ENCODE results near the gene TCF7L1.

TCF7L1 gene

DNA sequence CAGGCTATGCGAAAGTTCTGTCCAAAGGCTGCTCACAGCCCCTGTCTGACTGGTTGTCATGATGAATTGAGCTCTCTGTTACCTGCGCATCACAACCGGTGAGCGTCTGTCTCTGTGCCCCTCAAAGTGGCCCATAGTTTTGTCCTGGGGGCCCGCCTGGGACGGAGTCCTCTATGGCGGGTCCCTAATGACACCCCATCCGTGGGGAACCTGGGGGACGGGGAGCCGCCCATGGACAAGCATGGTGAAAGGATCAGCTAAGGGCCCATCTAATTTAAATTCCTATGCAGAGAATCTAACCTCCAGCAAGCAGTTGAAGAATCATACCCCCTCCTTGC lies 221.8 kb downstream of the TCF7L1 start:
- no peak for DNase-seq (ENCODE audit: low spot score)
- H3K36me3 ChIP-seq (ENCODE audit: low read depth): peaks cover 39% of the 10 kb centered on the region
- H3K9me3 ChIP-seq (ENCODE audit: severe bottlenecking): no peaks in the 10 kb centered on the region

GRCh38 chr2:85355521-85355920 lies 222.3 kb downstream of the TCF7L1 start:
- DNase-seq (ENCODE audit: low spot score) (no peak), ATAC-seq (ENCODE audit: low read depth) (no peak)
- Histone ChIP-seq H3K4me1 (ENCODE audit: insufficient read depth, poor library complexity, severe bottlenecking) (peaks cover 16% of the 10 kb centered on the region), H3K36me3 (ENCODE audit: low read depth) (peaks cover 35% of the 10 kb centered on the region), H3K27me3 (ENCODE audit: insufficient read depth, poor library complexity, severe bottlenecking) (no peaks in the 10 kb centered on the region), H3K9me3 (ENCODE audit: severe bottlenecking) (no peaks in the 10 kb centered on the region), H3K27ac (ENCODE audit: poor library complexity, severe bottlenecking) (peak overlapping the region; percentile 54), H3K4me3 (ENCODE audit: severe bottlenecking) (peak overlapping the region; percentile 50)
- TF ChIP-seq, protein P1, sequence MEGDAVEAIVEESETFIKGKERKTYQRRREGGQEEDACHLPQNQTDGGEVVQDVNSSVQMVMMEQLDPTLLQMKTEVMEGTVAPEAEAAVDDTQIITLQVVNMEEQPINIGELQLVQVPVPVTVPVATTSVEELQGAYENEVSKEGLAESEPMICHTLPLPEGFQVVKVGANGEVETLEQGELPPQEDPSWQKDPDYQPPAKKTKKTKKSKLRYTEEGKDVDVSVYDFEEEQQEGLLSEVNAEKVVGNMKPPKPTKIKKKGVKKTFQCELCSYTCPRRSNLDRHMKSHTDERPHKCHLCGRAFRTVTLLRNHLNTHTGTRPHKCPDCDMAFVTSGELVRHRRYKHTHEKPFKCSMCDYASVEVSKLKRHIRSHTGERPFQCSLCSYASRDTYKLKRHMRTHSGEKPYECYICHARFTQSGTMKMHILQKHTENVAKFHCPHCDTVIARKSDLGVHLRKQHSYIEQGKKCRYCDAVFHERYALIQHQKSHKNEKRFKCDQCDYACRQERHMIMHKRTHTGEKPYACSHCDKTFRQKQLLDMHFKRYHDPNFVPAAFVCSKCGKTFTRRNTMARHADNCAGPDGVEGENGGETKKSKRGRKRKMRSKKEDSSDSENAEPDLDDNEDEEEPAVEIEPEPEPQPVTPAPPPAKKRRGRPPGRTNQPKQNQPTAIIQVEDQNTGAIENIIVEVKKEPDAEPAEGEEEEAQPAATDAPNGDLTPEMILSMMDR (IDR thresholded peaks at IDR 0.05; ENCODE audit: poor library complexity, severe bottlenecking): no peak

More for the DNA sequence above, 221.8 kb downstream of the TCF7L1 start:
- TF ChIP-seq, protein P1 (IDR thresholded peaks at IDR 0.05; ENCODE audit: poor library complexity, severe bottlenecking): no peak
- Histone ChIP-seq H3K4me1 (ENCODE audit: insufficient read depth, poor library complexity, severe bottlenecking) (peaks cover 16% of the 10 kb centered on the region), H3K27me3 (ENCODE audit: insufficient read depth, poor library complexity, severe bottlenecking) (no peaks in the 10 kb centered on the region), H3K4me3 (ENCODE audit: severe bottlenecking) (peak overlapping the region; percentile 50), H3K27ac (ENCODE audit: poor library complexity, severe bottlenecking) (peak overlapping the region; percentile 54)
- ATAC-seq (ENCODE audit: low read depth): no peak

DNA sequence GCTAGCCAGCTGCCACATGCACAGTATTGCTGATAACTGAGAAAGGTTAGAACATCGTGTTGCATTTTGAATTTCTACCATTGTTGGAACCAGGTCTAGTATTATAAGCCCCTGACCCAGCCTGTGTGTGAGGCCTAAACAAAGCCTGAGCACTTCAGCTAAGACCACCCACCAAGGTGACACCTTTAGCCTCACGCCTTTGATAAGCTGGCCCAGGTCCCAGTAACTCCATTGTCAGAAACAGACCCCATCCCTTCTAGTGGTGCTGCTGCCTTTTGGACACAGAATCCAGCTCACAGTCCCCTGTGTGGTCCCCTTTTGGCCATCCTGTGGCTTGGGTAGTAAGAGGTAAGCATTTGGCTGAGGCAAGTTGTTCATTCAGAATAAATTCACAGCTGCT lies 223.0 kb downstream of the TCF7L1 start:
- no peak for DNase-seq (ENCODE audit: low spot score)
- no peaks in the 10 kb centered on the region for H3K9me3 ChIP-seq (ENCODE audit: severe bottlenecking)
- H3K27me3 ChIP-seq (ENCODE audit: insufficient read depth, poor library complexity, severe bottlenecking): no peaks in the 10 kb centered on the region
- TF ChIP-seq, protein P1 (IDR thresholded peaks at IDR 0.05; ENCODE audit: poor library complexity, severe bottlenecking): no peak
- no peak for ATAC-seq (ENCODE audit: low read depth)
- peaks cover 34% of the 10 kb centered on the region for H3K36me3 ChIP-seq (ENCODE audit: low read depth)
- H3K4me3 ChIP-seq (ENCODE audit: severe bottlenecking): no peak overlapping the region
- H3K4me1 ChIP-seq (ENCODE audit: insufficient read depth, poor library complexity, severe bottlenecking): peaks cover 16% of the 10 kb centered on the region
- no peak overlapping the region for H3K27ac ChIP-seq (ENCODE audit: poor library complexity, severe bottlenecking)

- Histone ChIP-seq H3K27ac (ENCODE audit: poor library complexity, severe bottlenecking) (peak overlapping the region; percentile 61), H3K4me3 (ENCODE audit: severe bottlenecking) (no peak overlapping the region), H3K36me3 (ENCODE audit: low read depth) (peaks cover 33% of the 10 kb centered on the region), H3K9me3 (ENCODE audit: severe bottlenecking) (no peaks in the 10 kb centered on the region), H3K27me3 (ENCODE audit: insufficient read depth, poor library complexity, severe bottlenecking) (no peaks in the 10 kb centered on the region), H3K4me1 (ENCODE audit: insufficient read depth, poor library complexity, severe bottlenecking) (peaks cover 16% of the 10 kb centered on the region)
- no peak for DNase-seq (ENCODE audit: low spot score)
- TF ChIP-seq, protein P1 (IDR thresholded peaks at IDR 0.05; ENCODE audit: poor library complexity, severe bottlenecking): no peak
- 0 out of 3 replicates have a peak, but pooled peaks have one; percentile 2 for ATAC-seq (ENCODE audit: low read depth)
These were observed 224.5 kb downstream of the TCF7L1 start for GRCh38 chr2:85357736-85358135.
